Measurements from ENCODE around the gene SCYL2. TPM values are rescaled to one million over a fixed set of nuclear protein-coding genes. Genes with fewer than 3 reads are reported as not detected.

SCYL2 gene
- total and polyA plus RNA-seq, 2 donors = 22.2 to 88.5 TPM

- Histone ChIP-seq H3K4me3 (ENCODE audit: low read depth, low read length) (no peak overlapping the region), H3K4me1 (ENCODE audit: insufficient read depth) (no peaks in the 10 kb centered on the region), H3K27ac (ENCODE audit: low read depth) (no peak overlapping the region), H3K36me3 (ENCODE audit: insufficient read depth) (no peaks in the 10 kb centered on the region)
- 87% methylated on average over 9 of the region's 9 CpGs for WGBS
- DNase-seq (ENCODE audit: extremely low spot score) = no peak
Measured at GRCh38 chr12:100383586-100384558, 116.9 kb downstream of the SCYL2 start.

- 81% methylated on average over 5 of the region's 5 CpGs for WGBS
- H3K27ac ChIP-seq (ENCODE audit: low read depth) = no peak overlapping the region
- DNase-seq (ENCODE audit: extremely low spot score) = no peak
- no peak overlapping the region for H3K4me3 ChIP-seq (ENCODE audit: low read depth, low read length)
- no peaks in the 10 kb centered on the region for H3K4me1 ChIP-seq (ENCODE audit: insufficient read depth)
- H3K36me3 ChIP-seq (ENCODE audit: insufficient read depth) = no peaks in the 10 kb centered on the region
Measured at GRCh38 chr12:100384559-100384935, 117.6 kb downstream of the SCYL2 start.

- H3K27ac ChIP-seq (ENCODE audit: low read depth) = no peak overlapping the region
- no peaks in the 10 kb centered on the region for H3K4me1 ChIP-seq (ENCODE audit: insufficient read depth)
- no peaks in the 10 kb centered on the region for H3K36me3 ChIP-seq (ENCODE audit: insufficient read depth)
- WGBS = 78% methylated on average over 5 of the region's 5 CpGs
- no peak overlapping the region for H3K4me3 ChIP-seq (ENCODE audit: low read depth, low read length)
- no peak for DNase-seq (ENCODE audit: extremely low spot score)
Measured at GRCh38 chr12:100388382-100388781, 121.4 kb downstream of the SCYL2 start.

Small RNA genes within 50 kb of the gene (small RNA-seq; reads per million reads assigned to genes)
- not detected for gene RF00019

Other genes with a start within 250 kb of the SCYL2 start
- 54.8 TPM for gene BLTP3B, start 124.3 kb upstream of the SCYL2 start, total RNA-seq
- 16.5 TPM for gene BLTP3B, start 124.3 kb upstream of the SCYL2 start, polyA plus RNA-seq
- gene ACTR6, start 66.4 kb upstream of the SCYL2 start, total RNA-seq = 31.8 TPM
- 23.5 TPM for gene ACTR6, start 66.4 kb upstream of the SCYL2 start, polyA plus RNA-seq
- gene DEPDC4, start 98 bp upstream of the SCYL2 start, total RNA-seq = 3.4 TPM
- 0.92 TPM for gene DEPDC4, start 98 bp upstream of the SCYL2 start, polyA plus RNA-seq
- gene SLC17A8, start 89.9 kb downstream of the SCYL2 start, total RNA-seq = 0.95 TPM
- gene SLC17A8, start 89.9 kb downstream of the SCYL2 start, polyA plus RNA-seq = 0.05 TPM
- 3.2 TPM for gene NR1H4, start 206.7 kb downstream of the SCYL2 start, total RNA-seq
- 1.9 TPM for gene NR1H4, start 206.7 kb downstream of the SCYL2 start, polyA plus RNA-seq

All from urinary bladder (tissue), 4 donors.